GM12892 (cell line): ENCODE measurements around the gene DSN1. TPM values are rescaled to one million over a fixed set of nuclear protein-coding genes. Genes with fewer than 3 reads are reported as not detected.

ENCODE experiments used
- DNase-seq: peaks from one replicate; pipeline ENCODE4 v3.0.0; 2011; ENCODE audit not compliant: insufficient read length
- FAIRE-seq: peaks from 2 replicates; lab custom pipeline; 2011; peaks lifted over from hg19 to GRCh38; lab: Jason Lieb, UNC
- POLR2A ChIP-seq: IDR thresholded peaks from 2 replicates; pipeline ENCODE4 v1.6.1; 2011; ENCODE audit warnings: low read depth, low read length, control low read depth
- POLR2AphosphoS5 ChIP-seq: IDR thresholded peaks from 2 replicates; pipeline ENCODE4 v1.6.1; 2011; ENCODE audit warnings: low read depth, low read length, control low read depth
- TAF1 ChIP-seq: IDR thresholded peaks from 2 replicates; pipeline ENCODE4 v1.6.1; 2011; ENCODE audit warnings: low read depth, mild to moderate bottlenecking, control low read depth, low read length, borderline replicate concordance
- polyA plus RNA-seq: library from polyadenylated mRNA; unstranded; fragments of >200 nt; gene quantifications from one replicate; pipeline ENCODE4 v1.2.1, GENCODE V29; 2012; ENCODE audit warnings: missing spikeins, inconsistent platforms; ENCODE audit not compliant: missing spikeins

DSN1 gene
- 20.4 TPM for polyA plus RNA-seq

- DNase-seq (peak; percentile 88), FAIRE-seq (peak; percentile 97)
- TF ChIP-seq POLR2AphosphoS5 (peak; percentile 83; the same call in 1 of the 2 replicates), TAF1 (no peak), POLR2A (peak; percentile 81; the same call in 1 of the 2 replicates)
Observed at GRCh38 chr20:36773597-36774390, at the start of gene DSN1. Gene DSN1 (minus strand): TSS chr20:36773763. CDS start chr20:36771458, 2,305 bp downstream.

GRCh38 chr20:36823121-36823520 lies 49.6 kb upstream of the DSN1 start:
- DNase-seq, result no peak
- no peak for FAIRE-seq
- TF ChIP-seq POLR2A (no peak), POLR2AphosphoS5 (no peak), TAF1 (no peak)

- DNase-seq, result no peak
- no peak for FAIRE-seq
- TF ChIP-seq TAF1, result no peak
- no peak for TF ChIP-seq POLR2A
- no peak for TF ChIP-seq POLR2AphosphoS5
Observed at GRCh38 chr20:36821964-36822437, 48.4 kb upstream of the DSN1 start.

- FAIRE-seq (no peak), DNase-seq (no peak)
- no peak for TF ChIP-seq POLR2AphosphoS5
- TF ChIP-seq POLR2A, result no peak
- TF ChIP-seq TAF1, result no peak
Observed at GRCh38 chr20:36820928-36821327, 47.4 kb upstream of the DSN1 start.

- FAIRE-seq (no peak), DNase-seq (no peak)
- no peak for TF ChIP-seq POLR2A
- no peak for TF ChIP-seq TAF1
- no peak for TF ChIP-seq POLR2AphosphoS5
Observed at GRCh38 chr20:36820073-36820472, 46.5 kb upstream of the DSN1 start.

GRCh38 chr20:36819659-36820058 lies 46.1 kb upstream of the DSN1 start:
- no peak for FAIRE-seq
- TF ChIP-seq POLR2A (no peak), TAF1 (no peak)
- DNase-seq, result no peak

- no peak for DNase-seq
- TF ChIP-seq POLR2A, result no peak
- no peak for TF ChIP-seq TAF1
- no peak for TF ChIP-seq POLR2AphosphoS5
Observed at GRCh38 chr20:36818861-36819260, 45.3 kb upstream of the DSN1 start.

GRCh38 chr20:36818185-36818584 lies 44.6 kb upstream of the DSN1 start:
- DNase-seq (no peak), FAIRE-seq (no peak)
- no peak for TF ChIP-seq POLR2AphosphoS5
- TF ChIP-seq POLR2A, result no peak
- no peak for TF ChIP-seq TAF1

More at GRCh38 chr20:36818861-36819260, 45.3 kb upstream of the DSN1 start:
- FAIRE-seq, result no peak

GRCh38 chr20:36817496-36817895 lies 43.9 kb upstream of the DSN1 start:
- DNase-seq (no peak), FAIRE-seq (no peak)
- TF ChIP-seq POLR2AphosphoS5 (no peak), POLR2A (no peak), TAF1 (no peak)

GRCh38 chr20:36815454-36816091 lies 42.0 kb upstream of the DSN1 start:
- FAIRE-seq (no peak), DNase-seq (no peak)
- no peak for TF ChIP-seq TAF1
- no peak for TF ChIP-seq POLR2A
- TF ChIP-seq POLR2AphosphoS5, result no peak

- FAIRE-seq (no peak), DNase-seq (no peak)
Observed at GRCh38 chr20:36812594-36813463, 39.3 kb upstream of the DSN1 start.

More at GRCh38 chr20:36812594-36813463, 39.3 kb upstream of the DSN1 start:
- TF ChIP-seq POLR2AphosphoS5 (no peak), TAF1 (no peak), POLR2A (no peak)
